ENCODE results near the gene CMSS1.

The CMSS1 gene

DNA sequence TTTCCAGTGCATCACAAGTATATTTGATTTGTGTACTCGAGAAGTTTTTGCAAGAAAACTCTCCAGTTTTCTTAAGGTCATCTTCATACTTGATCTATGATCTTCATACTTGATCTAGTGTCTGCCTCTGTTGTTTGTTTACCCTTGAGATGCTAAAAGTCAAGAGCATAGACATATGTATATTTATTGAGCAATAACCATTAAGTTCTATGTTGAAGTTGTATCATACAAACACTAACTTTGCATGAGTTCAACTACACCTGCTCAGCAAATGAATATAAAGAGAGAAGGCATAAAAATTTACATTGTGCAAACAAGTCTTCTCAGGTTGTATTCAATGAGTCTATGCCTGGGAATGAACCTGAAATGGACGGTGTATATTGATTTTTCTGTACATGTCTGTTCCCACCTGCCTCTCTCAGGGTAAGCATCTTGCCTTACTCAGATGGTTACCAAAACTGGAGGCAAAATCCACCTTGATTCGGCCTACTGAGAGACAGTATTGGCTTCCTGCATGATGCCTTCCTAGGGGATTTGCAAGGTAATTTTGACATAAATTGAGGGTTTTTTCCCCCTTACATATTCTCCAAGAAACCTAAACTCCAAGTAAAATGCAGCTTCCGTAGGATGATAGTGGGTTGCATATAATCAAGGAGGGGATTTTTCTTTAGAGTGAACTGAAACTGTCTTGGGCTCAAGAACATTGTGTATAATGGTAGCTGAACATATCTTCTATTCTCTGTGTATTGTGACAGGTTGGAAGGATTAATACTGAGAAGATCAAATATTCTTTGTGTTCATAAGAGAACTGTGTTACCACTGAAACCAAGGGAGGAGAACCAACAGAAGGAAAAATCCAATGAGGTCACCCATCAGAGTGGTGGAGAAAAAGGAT is 186.2 kb downstream of the CMSS1 start:
- DNase-seq, result no peak

GRCh38 chr3:100004931-100005330 is 187.3 kb downstream of the CMSS1 start:
- no peak for DNase-seq

GRCh38 chr3:100005665-100006393 is 188.2 kb downstream of the CMSS1 start:
- DNase-seq, result no peak

DNA sequence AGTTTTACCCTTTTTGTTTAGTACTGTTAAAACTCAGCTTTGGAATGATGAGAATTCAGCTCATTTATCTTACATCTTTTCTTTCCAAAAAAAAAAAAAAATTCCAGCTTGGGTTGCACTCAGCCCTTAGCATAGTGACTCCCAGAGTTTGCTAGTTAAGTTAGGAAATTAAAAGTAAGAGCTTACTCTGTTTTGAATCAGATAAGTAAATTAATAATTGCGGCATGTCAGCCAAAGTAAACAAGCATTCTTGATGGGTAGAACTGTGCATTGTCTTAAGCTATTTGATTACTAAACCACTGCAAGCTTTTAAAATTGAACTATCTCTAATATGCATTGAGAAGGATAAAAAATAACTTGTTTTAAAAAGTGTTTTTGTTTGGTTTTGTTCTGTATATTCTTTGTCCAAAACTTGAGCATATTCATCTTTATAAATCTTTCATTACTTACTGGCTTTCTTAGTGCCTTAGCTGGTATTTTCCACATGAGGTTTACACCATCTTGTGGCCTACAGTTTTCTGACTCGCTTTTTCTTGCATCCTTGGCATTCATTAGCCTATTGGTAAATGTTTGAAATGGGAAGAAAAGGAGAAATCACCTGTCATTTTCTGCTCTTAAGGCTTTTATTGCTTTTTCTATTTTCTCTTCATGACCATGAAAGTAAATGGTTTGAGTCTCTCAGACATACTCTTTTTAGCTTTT is 189.1 kb downstream of the CMSS1 start:
- no peak for DNase-seq

GRCh38 chr3:100007313-100007712 is 189.7 kb downstream of the CMSS1 start:
- DNase-seq, result no peak

DNA sequence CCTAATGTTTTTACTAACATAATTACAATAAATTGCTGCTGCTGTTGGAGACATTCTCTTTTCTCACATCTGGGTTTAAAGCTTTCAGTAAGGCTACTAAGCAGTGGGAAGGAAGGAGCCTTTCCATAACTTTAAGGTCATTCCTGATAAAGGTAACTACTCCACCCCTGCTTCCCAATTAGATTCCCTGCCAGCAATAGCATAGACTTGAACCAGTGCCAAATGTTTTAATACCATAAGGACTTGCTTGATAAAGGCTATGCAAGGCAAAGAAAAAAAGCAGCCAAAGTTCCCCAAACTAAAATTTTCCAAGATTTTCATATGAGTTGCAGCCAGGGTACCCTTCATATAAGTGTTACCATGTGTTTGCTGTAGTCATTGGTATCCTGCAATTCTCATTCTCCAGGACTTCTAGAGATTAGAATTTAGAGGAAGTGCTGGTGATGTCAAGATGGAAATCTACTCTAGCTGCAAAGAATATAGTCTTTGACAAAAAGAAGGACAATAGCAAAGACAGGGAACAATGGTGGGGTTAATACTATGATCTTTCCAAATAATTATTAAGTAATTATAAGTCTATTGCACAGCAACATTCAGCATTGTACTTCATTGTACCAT is 190.5 kb downstream of the CMSS1 start:
- DNase-seq, result no peak

GRCh38 chr3:100009276-100010086 is 191.8 kb downstream of the CMSS1 start:
- DNase-seq, result no peak

DNA sequence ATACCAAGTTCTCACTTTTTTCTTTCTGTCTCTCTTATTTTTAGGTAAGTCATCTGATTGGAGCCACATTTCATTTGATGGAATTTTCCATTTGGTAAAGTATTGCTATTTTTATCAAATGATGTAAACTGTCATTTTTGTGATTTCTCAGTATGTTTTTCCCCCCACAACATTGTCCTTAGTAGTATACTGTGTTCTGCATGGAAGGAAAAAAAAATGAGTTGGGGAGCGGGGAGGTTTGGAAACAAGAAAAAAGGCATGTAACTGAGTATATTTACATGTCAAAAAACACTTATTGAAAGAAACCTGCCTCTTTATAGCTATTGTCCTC is 192.4 kb downstream of the CMSS1 start:
- DNase-seq, result no peak

GRCh38 chr3:100018806-100019205 is 201.1 kb downstream of the CMSS1 start:
- DNase-seq, result no peak

- DNase-seq, result no peak
Measured at GRCh38 chr3:100019719-100020118, 202.1 kb downstream of the CMSS1 start.

GRCh38 chr3:100020876-100021644 is 203.4 kb downstream of the CMSS1 start:
- no peak for DNase-seq

- no peak for DNase-seq
Measured at GRCh38 chr3:100022506-100022905, 204.8 kb downstream of the CMSS1 start.

DNA sequence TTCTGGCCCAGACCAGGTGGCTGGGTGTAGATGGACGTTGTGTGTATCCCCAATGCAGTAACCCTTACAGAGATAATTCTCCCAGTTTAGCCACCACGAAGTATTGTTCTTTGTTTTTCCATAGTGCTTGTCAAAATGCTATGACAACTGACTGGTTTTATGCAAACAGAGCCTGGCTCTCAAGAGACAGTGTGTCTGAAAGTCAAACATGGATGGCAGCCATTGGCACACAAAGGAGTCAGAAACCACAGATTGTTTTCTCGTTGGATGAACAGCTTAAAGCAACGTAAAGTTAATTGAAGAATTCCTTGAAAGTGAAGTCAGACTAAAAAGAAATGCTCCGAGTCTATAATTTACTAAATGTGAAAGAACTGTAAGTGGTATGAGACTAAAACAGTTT is 205.5 kb downstream of the CMSS1 start:
- no peak for DNase-seq

GRCh38 chr3:100023595-100023994 is 205.9 kb downstream of the CMSS1 start:
- DNase-seq, result no peak

DNA sequence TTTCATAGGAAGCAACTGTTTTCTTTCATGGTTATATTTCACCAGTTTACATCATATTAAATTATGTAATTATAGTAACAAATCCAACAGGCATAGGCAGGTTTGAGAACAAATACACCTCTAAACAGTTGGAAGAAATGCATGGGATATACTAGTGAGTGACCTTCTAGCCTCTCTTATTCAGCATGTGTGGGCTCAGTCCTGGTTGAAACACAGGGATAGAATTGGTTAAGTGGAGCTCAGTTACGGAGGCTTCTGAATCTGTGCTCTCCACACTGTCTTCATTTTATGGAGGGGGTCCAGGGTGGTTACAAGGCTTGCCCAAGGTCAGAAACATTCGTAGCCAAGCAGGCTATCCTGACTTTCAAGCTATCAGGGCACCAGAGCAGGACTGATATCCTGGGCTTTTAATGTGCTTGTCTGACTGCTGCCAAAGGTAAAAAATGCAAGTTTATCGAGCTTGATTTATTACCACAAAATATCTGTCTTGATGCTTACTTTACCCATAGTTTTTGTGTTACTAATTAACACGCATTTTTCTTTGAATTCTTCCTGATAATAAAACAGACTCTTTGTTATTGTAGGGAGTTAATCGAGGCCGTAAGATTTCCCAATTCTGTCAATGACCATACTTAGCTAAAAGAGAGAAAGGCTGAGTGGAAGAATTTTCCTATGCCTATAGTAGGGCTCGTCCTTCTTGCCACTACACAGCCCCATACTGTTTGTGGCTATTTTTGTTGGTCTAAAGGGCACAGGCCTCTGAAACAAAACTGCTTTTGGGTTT is 207.1 kb downstream of the CMSS1 start:
- DNase-seq, result no peak

GRCh38 chr3:100027321-100027720 is 209.7 kb downstream of the CMSS1 start:
- no peak for DNase-seq

DNA sequence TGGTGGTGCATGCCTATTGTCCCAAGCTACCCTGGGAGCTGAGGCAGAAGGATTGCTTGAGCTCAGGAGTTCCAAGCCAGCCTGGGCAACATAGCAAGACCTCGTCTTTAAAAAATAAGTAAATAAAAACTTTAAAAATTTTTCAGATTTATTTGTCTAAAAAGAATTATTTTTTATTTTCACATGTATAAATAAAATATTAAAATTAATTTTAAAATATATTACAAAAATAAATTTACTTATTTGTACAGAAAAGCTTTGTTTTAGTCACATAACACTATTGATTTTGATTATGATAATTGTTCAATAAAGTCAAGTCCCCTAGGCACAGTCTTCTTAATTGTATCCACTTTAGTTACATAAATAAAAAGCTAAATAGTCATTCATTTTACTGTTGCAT is 211.4 kb downstream of the CMSS1 start:
- DNase-seq, result no peak

- DNase-seq, result no peak
Measured at GRCh38 chr3:100029689-100030088, 212.0 kb downstream of the CMSS1 start.

GRCh38 chr3:100030346-100030745 is 212.7 kb downstream of the CMSS1 start:
- DNase-seq, result no peak

DNA sequence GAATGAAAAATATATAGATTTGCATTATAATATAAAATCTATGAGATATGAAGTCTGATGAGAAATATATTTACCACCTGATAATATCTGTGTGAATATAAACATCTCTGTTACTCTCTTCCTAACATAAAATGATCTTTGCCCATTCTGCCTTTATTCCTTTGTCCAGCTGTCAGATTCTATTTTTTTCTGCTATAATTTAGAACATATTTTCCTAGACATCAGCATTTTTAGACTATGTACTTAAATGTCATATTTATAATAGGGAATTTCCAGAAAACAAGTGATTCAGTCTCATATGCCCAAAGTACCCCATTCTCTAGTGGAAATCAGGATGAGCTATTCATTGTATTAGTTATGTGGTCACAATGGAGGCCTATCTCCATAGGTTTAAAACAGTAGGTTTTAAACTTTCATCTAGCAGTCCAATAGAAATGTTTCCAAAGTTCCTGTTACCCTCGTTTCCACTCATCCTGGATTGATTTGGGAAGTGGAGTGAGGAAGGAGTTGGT is 213.3 kb downstream of the CMSS1 start:
- DNase-seq, result no peak

DNA sequence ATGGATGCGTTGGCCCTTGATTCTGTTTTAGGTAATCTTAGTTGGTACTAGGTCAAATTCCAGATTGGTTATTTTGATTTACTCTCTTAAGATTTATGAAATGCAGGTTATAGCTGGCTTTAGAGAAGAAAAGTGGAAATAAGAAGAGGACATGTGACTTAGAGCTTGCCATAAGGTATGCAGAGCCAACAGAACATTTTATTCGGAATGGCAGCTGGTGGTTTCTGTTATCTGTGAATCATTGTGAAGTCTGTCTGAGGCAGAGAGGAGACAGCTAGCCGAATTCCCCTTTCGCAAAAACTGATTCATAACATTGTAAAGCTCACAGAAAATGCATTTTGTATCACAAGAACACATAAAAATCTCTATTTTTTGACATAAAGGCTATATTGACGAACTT is 214.6 kb downstream of the CMSS1 start:
- DNase-seq, result no peak

Data from activated gamma-delta T cell treated with Interleukin-2 at 50 U/mL for 16 hours (primary cell).